GM12892 (cell line): ENCODE measurements around the gene B3GALT6.

Experiments
- POLR2A ChIP-seq: IDR thresholded peaks from 2 replicates; pipeline ENCODE4 v1.6.1; 2011; ENCODE audit warnings: low read depth, low read length, control low read depth
- POLR2AphosphoS5 ChIP-seq: IDR thresholded peaks from 2 replicates; pipeline ENCODE4 v1.6.1; 2011; ENCODE audit warnings: low read depth, low read length, control low read depth
- TAF1 ChIP-seq: IDR thresholded peaks from 2 replicates; pipeline ENCODE4 v1.6.1; 2011; ENCODE audit warnings: low read depth, mild to moderate bottlenecking, control low read depth, low read length, borderline replicate concordance

DNA sequence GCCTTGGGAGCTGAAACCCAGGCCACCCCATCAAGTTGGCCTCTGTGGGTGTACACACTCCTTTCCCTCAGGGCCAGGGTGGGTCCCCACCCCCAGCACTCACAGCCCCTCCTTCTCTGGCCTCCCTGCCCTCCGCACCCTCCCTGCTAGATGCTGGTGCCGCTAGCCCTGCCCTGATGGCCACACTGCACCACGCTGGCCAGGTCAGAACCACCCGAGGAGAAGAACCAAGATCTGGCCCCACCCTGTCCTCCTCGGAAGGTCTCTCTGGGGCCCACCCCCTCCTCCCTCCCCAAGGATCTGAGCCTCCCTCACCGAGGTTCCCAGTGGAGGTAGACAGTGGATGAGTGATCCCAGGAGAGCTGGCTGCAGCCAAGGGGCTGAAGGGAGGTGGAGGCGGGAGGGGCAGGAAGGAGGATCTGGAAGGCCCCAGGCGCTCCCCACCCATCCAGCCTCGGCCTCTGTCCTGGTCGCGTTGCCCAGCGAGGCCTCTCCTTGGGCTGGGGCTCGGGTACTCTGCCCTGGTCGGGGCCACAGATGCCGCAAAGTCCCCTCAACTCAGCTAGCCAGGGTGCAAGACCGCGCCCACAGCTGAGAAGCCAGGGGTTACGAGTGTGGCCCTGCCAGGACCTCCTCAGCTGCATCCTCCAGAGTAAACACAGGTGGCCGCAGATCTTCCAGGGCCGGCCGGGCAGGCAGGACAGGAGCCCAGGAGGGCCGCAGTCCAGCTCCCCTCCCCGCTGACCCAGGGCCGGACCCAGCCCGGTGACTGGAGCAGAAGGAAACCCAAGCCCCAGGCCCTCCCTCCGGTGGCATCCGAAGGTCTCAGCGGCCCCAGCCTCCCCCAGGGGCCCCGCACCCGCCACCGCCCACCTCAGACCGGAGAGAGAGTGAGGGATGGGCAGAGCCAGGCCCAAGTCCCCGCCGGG, 5.2 kb downstream of the B3GALT6 start:
- TF ChIP-seq TAF1 (no peak), POLR2A (no peak), POLR2AphosphoS5 (no peak)
